ENCODE results near the gene PPP2R2D. TPM values are rescaled to one million over a fixed set of nuclear protein-coding genes. Genes with fewer than 3 reads are reported as not detected.

PPP2R2D gene
- total RNA-seq, 1 experiment from 2014 or later, result 23.5 TPM

DNA sequence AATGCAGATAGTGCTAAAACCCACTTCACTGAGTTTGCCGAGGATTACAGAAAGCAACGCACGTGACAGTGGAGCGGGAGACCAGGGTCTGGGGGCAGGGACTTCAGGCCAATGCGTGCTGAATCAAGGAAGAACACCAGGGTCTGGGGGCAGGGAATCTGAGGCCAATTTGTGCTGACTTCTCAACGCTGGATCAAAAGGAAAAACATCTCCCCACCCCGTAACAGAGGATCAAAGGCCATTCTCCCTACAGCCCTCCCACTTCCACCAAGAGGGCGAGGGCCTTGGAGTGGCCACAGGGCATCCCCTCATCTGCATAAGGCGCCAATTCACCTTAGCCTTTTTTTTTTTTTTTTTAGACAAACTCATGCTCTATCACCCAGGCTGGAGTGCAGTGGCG lies 103.2 kb downstream of the PPP2R2D start:
- intact Hi-C loops (cut with micrococcal nuclease; ENCODE audit: unreplicated experiment), result no loop called here
- Histone ChIP-seq H3K4me2 (no peak overlapping the region), H3K27ac (no peak overlapping the region), H3K27me3 (ENCODE audit: insufficient read depth, low read depth) (no peaks in the 10 kb centered on the region), H3K4me3 (no peak overlapping the region), H3K79me2 (ENCODE audit: low read depth) (no peaks in the 10 kb centered on the region), H4K20me1 (ENCODE audit: insufficient read depth) (no peaks in the 10 kb centered on the region), H3K36me3 (ENCODE audit: low read depth) (no peaks in the 10 kb centered on the region), H3F3A (ENCODE audit: insufficient read depth, low read depth) (no peaks in the 10 kb centered on the region), H3K4me1 (replicated peaks; ENCODE audit: insufficient read depth) (0 out of 2 replicates have a peak, but pooled peaks cover under 1% of the 10 kb centered on the region), H3K9me3 (ENCODE audit: insufficient read depth, low read depth) (no peaks in the 10 kb centered on the region), H3K9me2 (ENCODE audit: insufficient read depth) (no peaks in the 10 kb centered on the region), H2AFZ (no peak overlapping the region)
- CTCF ChIA-PET, result no interaction called here
- BruUV-seq (replicated peaks), result no TSS peak
- DNase-seq, result no peak
- POLR2A ChIA-PET (ENCODE audit: unreplicated experiment), result no interaction called here
- TF ChIP-seq CTCF (conservative IDR thresholded peaks at IDR 0.05), result no peak
- TF ChIP-seq EZH2 (IDR thresholded peaks at IDR 0.05; ENCODE audit: low read depth), result no peak

DNA sequence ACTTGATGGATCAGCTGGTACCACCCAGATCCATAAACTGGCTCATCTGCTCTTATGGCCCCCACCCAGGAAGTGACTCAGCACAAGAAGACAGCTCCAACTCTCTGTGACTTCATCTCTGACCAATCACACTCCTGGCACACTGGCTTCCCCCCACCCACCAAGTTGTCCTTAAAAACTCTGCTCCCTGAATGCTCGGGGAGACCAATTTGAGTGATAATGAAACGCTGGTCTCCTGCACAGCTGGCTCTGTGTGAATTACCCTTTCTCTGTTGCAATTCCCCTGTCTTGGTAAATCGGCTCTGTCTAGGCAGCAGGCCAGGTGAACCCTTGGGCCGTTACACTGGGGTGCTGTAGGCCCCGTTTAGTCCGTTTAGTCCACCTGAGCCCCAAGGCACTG lies 104.3 kb downstream of the PPP2R2D start:
- H3K27ac ChIP-seq, result no peak overlapping the region
- TF ChIP-seq CTCF (conservative IDR thresholded peaks at IDR 0.05), result no peak
- no peak for TF ChIP-seq EZH2 (IDR thresholded peaks at IDR 0.05; ENCODE audit: low read depth)
- no peak overlapping the region for H3K4me2 ChIP-seq
- no peaks in the 10 kb centered on the region for H3K36me3 ChIP-seq (ENCODE audit: low read depth)
- POLR2A ChIA-PET (ENCODE audit: unreplicated experiment), result no interaction called here
- intact Hi-C loops (cut with micrococcal nuclease; ENCODE audit: unreplicated experiment), result no loop called here
- no peaks in the 10 kb centered on the region for H3F3A ChIP-seq (ENCODE audit: insufficient read depth, low read depth)
- H3K9me3 ChIP-seq (ENCODE audit: insufficient read depth, low read depth), result no peaks in the 10 kb centered on the region
- H3K9me2 ChIP-seq (ENCODE audit: insufficient read depth), result no peaks in the 10 kb centered on the region
- no peak overlapping the region for H3K4me3 ChIP-seq
- CTCF ChIA-PET, result no interaction called here
- H4K20me1 ChIP-seq (ENCODE audit: insufficient read depth), result no peaks in the 10 kb centered on the region
- no peaks in the 10 kb centered on the region for H3K79me2 ChIP-seq (ENCODE audit: low read depth)
- BruUV-seq (replicated peaks), result no TSS peak
- no peak overlapping the region for H2AFZ ChIP-seq
- no peak for DNase-seq
- H3K27me3 ChIP-seq (ENCODE audit: insufficient read depth, low read depth), result no peaks in the 10 kb centered on the region; the same call in 1 of the 2 replicates
- no peaks in the 10 kb centered on the region for H3K4me1 ChIP-seq (replicated peaks; ENCODE audit: insufficient read depth)

DNA sequence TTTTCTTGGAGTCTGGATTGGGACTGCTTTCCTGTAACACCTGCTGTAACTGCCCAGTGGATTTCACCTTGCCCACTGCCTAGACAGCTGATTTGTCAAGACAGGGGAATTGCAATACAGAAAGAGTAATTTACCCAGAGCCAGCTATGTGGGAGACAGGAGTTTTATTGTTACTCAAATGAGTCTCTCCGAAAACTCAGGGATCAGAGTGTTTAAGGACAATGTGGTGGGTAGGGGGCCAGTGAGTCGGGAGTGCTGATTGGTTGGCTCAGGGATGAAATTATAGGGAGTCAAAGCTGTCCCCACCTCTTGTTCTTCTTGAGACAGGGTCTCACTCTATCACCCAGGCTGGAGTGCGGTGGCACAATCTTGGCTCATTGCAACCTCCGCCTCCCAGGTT lies 106.2 kb downstream of the PPP2R2D start:
- ChIA-PET CTCF (no interaction called here), POLR2A (ENCODE audit: unreplicated experiment) (no interaction called here)
- Histone ChIP-seq H3K9me3 (ENCODE audit: insufficient read depth, low read depth) (no peaks in the 10 kb centered on the region), H3K4me1 (replicated peaks; ENCODE audit: insufficient read depth) (no peaks in the 10 kb centered on the region), H3K36me3 (ENCODE audit: low read depth) (no peaks in the 10 kb centered on the region), H3K9me2 (ENCODE audit: insufficient read depth) (no peaks in the 10 kb centered on the region), H3K27me3 (ENCODE audit: insufficient read depth, low read depth) (no peaks in the 10 kb centered on the region; the same call in 1 of the 2 replicates), H3K79me2 (ENCODE audit: low read depth) (no peaks in the 10 kb centered on the region), H3K4me2 (no peak overlapping the region), H3F3A (ENCODE audit: insufficient read depth, low read depth) (no peaks in the 10 kb centered on the region), H4K20me1 (ENCODE audit: insufficient read depth) (no peaks in the 10 kb centered on the region), H2AFZ (no peak overlapping the region), H3K4me3 (no peak overlapping the region), H3K27ac (no peak overlapping the region)
- TF ChIP-seq CTCF (conservative IDR thresholded peaks at IDR 0.05), result no peak
- intact Hi-C loops (cut with micrococcal nuclease; ENCODE audit: unreplicated experiment), result no loop called here
- BruUV-seq (replicated peaks), result no TSS peak
- DNase-seq, result no peak

Data from PC-9 (cell line).